ENCODE results near the gene XYLT2. TPM values are rescaled to one million over a fixed set of nuclear protein-coding genes. Genes with fewer than 3 reads are reported as not detected.

XYLT2 gene
- total and polyA plus RNA-seq, 2 of the 8 experiments (the other 6 are each of a cell fraction or from before 2014, with no cell fraction given), result 28.0 to 29.9 TPM

- Histone ChIP-seq H3K4me1 (replicated peaks in 1 of 4; ENCODE audit: control insufficient read depth in 3 of 4, insufficient read depth in 4 of 4, low read length in 3 of 4) (peaks cover 0 to 10% (median 2%) of the 10 kb centered on the region in 4 experiments; a peak in 4 of 7 replicates), H3K9ac (replicated peaks in 1 of 4; ENCODE audit: extremely low read depth in 1 of 4, low read depth in 3 of 4, low read length in 3 of 4) (no peak overlapping the region), H2BK20ac (ENCODE audit: low read length) (no peak overlapping the region), H3K4me2 (ENCODE audit: insufficient read depth in 1 of 2, low read depth in 2 of 2, low read length in 2 of 2) (no peak overlapping the region), H3K4ac (replicated peaks; ENCODE audit: insufficient read length, low read depth, low read length) (no peak overlapping the region), H2BK12ac (ENCODE audit: low read depth, low read length) (no peak overlapping the region), H4K91ac (replicated peaks; ENCODE audit: insufficient read length, low read length) (no peak overlapping the region), H2AK5ac (ENCODE audit: low read depth, low read length) (no peak overlapping the region), H2BK120ac (replicated peaks; ENCODE audit: low read depth, low read length) (no peak overlapping the region), H2BK5ac (ENCODE audit: low read depth, low read length) (no peak overlapping the region), H3K9me3 (ENCODE audit: insufficient read depth in 2 of 2, low read depth in 1 of 2, low read length in 1 of 2) (0 out of 4 replicates have a peak, but pooled peaks cover 0 to 3% of the 10 kb centered on the region in 2 experiments), H3K79me1 (ENCODE audit: low read depth, low read length) (no peaks in the 10 kb centered on the region), H3K36me3 (ENCODE audit: control insufficient read depth in 2 of 4, insufficient read depth in 4 of 4, low read length in 3 of 4) (no peaks in the 10 kb centered on the region), H3K79me2 (ENCODE audit: control insufficient read depth in 1 of 2, insufficient read depth in 2 of 2, low read length in 2 of 2) (no peaks in the 10 kb centered on the region), H3K23ac (ENCODE audit: insufficient read length) (no peak overlapping the region), H4K20me1 (replicated peaks in 1 of 2; ENCODE audit: control insufficient read depth in 1 of 2, insufficient read depth in 2 of 2, low read length in 2 of 2) (no peaks in the 10 kb centered on the region), H3K14ac (ENCODE audit: insufficient read length) (no peak overlapping the region), H2BK15ac (ENCODE audit: low read length) (no peak overlapping the region), H4K8ac (ENCODE audit: extremely low read depth, insufficient read depth, low read length) (no peak overlapping the region), H3K23me2 (ENCODE audit: low read depth, low read length) (no peaks in the 10 kb centered on the region), H3K27me3 (replicated peaks in 1 of 4; ENCODE audit: control insufficient read depth in 3 of 4, extremely low read depth in 1 of 4, insufficient read depth in 3 of 4, low read length in 3 of 4) (no peaks in the 10 kb centered on the region; a peak in 1 of 7 replicates), H2AFZ (ENCODE audit: low read length) (no peak overlapping the region), H3K18ac (ENCODE audit: extremely low read depth, low read length) (no peak overlapping the region), H3K27ac (ENCODE audit: low read depth, low read length) (no peak overlapping the region), H4K5ac (ENCODE audit: insufficient read length, low read depth, low read length) (no peak overlapping the region), H3K4me3 (ENCODE audit: extremely low read depth in 1 of 4, insufficient read depth in 2 of 4, low read depth in 3 of 4, low read length in 4 of 4) (no peak overlapping the region), H3K56ac (replicated peaks; ENCODE audit: insufficient read length, low read depth, low read length) (no peak overlapping the region)
- TF ChIP-seq NANOG (IDR thresholded peaks at IDR 0.05; ENCODE audit: insufficient read depth, low read depth, low read length, poor library complexity, severe bottlenecking) (no peak), SUZ12 (IDR thresholded peaks at IDR 0.05; ENCODE audit: low read length) (no peak), PHF8 (conservative IDR thresholded peaks at IDR 0.05; ENCODE audit: low read depth, low read length) (no peak)
- POLR2A ChIA-PET (ENCODE audit: partially characterized antibody), result interaction anchor here (0.7 to 1.0 kb wide), 2 partner anchors 48 to 143 kb away, joined by 3 to 4 read pairs; no protein-coding TSS in a partner anchor
- CTCF ChIA-PET (ENCODE audit: partially characterized antibody), result interaction anchor here (0.9 to 3.8 kb wide), 7 partner anchors 10 to 116 kb away, joined by 3 to 21 read pairs (median 4); no protein-coding TSS in a partner anchor
- DNase-seq (ENCODE audit: low read depth in 1 of 2, low spot score in 2 of 2) (no peak), FAIRE-seq (no peak)
- 91% methylated on average over 3 of the region's 3 CpGs; no CpG with 5 or more reads in 1 of the 2 experiments for WGBS, 2 experiments (ENCODE audit: extremely low coverage in 1 of 2, insufficient coverage in 1 of 2, insufficient read length in 1 of 2, insufficient replicate concordance in 2 of 2, low coverage in 1 of 2, low lambda C conversion rate in 2 of 2, missing lambda C conversion rate in 1 of 2)
Observed at GRCh38 chr17:50316016-50316587, 29.8 kb upstream of the XYLT2 start.
